K562 (cell line): Measurements from ENCODE around the gene DIP2C.

ENCODE experiments used
- ARID1B ChIP-seq: fragments of 450-650 bp; IDR thresholded peaks from 2 replicates; pipeline ENCODE4 v1.6.1; 2016; ENCODE audit warnings: antibody characterized with exemption, mild to moderate bottlenecking, inconsistent platforms
- EP400 ChIP-seq: fragments of 450-650 bp; IDR thresholded peaks from 2 replicates; pipeline ENCODE4 v1.6.1; 2017; ENCODE audit warnings: antibody characterized with exemption, mild to moderate bottlenecking, moderate library complexity
- FOXK2 ChIP-seq, 2 experiments: fragments of 450-650 bp; IDR thresholded peaks in 1 of 2; conservative IDR thresholded peaks in 1 of 2; 2 replicates each; pipeline ENCODE4 v1.6.1; 2016; ENCODE audit warnings: low read depth in 2 of 2, mild to moderate bottlenecking in 1 of 2
- GABPA ChIP-seq: fragments of 200-800 bp; sonication (Bioruptor generic); conservative IDR thresholded peaks from 2 replicates; pipeline ENCODE4 v1.6.1; 2016; ENCODE audit warnings: low read depth, missing genetic modification characterization, missing compliant biosample characterization
- MYC ChIP-seq, 2 experiments: fragments of 250-450 bp in 1 of 2; sonication (Bioruptor Pico) in 1 of 2; IDR thresholded peaks; 2 replicates each; pipeline versions ENCODE4 v1.5.1 to v1.6.1; 2012 to 2021; ENCODE audit warnings: low read depth in 2 of 2, borderline replicate concordance in 1 of 2, improper control_type of control experiment in 1 of 2, low read length in 1 of 2, mild to moderate bottlenecking in 1 of 2, moderate library complexity in 1 of 2
- NFATC3 ChIP-seq: fragments of 450-650 bp; IDR thresholded peaks from 2 replicates; pipeline ENCODE4 v1.6.1; 2017; ENCODE audit warnings: mild to moderate bottlenecking
- TAF1 ChIP-seq: IDR thresholded peaks from 2 replicates; pipeline ENCODE4 v1.6.1; 2011; ENCODE audit warnings: mild to moderate bottlenecking, low read length, moderate library complexity; ENCODE audit not compliant: insufficient read depth, control insufficient read depth, severe bottlenecking; ENCODE audit errors: extremely low read depth
- USF2 ChIP-seq: sonication (generic); formaldehyde crosslinking; IDR thresholded peaks from 2 replicates; pipeline ENCODE4 v1.5.0; 2020; ENCODE audit warnings: missing genetic modification reagents
- ZNF3 ChIP-seq: fragments of 250-450 bp; sonication (Bioruptor Pico); IDR thresholded peaks from 2 replicates; pipeline ENCODE4 v1.5.0; 2021; ENCODE audit warnings: mild to moderate bottlenecking, moderate library complexity
- ZNF41 ChIP-seq: fragments of 250-450 bp; sonication (Bioruptor Pico); conservative IDR thresholded peaks from 2 replicates; pipeline ENCODE4 v1.4.0; 2020; ENCODE audit warnings: mild to moderate bottlenecking
- TF ChIP-seq, protein P1 (sequence below): fragments of 250-450 bp; sonication (Bioruptor Pico); IDR thresholded peaks from 2 replicates; pipeline ENCODE4 v1.5.1; 2021; ENCODE audit warnings: mild to moderate bottlenecking

DNA sequence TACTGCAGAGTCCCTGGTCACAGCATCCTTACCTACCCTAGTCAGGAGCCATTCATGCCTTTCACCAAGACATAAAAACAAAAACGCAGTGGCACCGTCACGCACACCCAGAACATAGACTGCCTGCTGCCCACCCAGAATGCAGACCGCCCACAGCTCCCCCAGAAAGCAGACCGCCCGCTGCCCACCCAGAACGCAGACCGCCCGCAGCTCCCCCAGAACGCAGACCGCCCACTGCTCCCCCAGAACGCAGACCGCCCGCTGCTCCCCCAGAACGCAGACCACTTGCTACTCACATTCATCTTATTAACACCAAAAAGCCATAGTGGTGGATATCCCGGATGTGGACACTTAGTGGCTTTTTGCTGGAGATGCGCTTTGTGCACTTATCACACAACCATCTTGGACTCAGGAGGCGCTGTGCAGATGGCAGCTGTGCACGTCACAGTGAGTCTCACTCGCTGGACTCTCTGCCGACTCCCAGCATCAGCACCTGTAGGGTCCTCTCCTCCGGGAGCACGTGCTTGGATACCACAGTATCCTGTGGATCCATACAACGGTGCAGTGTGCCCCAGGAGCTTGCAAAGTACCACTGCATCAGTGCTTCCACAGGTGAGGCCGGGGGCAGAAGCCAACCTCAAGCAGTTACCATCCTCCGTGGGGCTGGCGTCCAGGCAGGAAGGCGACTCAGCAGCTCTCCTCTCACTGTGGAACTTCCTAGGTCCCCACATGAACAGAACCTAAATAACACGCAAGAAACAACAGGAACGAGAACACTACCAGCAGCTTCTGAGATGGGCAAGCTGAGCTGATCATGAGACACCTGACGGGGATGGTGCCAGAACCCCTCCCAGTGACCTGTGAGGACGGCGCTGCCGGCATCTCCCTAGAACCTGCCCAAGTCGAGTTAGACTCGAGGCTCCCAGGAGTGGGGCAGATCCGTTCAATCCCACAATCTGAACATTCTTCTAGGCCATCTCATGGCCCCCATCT, 161.0 kb downstream of the DIP2C start:
- TF ChIP-seq, protein P1, sequence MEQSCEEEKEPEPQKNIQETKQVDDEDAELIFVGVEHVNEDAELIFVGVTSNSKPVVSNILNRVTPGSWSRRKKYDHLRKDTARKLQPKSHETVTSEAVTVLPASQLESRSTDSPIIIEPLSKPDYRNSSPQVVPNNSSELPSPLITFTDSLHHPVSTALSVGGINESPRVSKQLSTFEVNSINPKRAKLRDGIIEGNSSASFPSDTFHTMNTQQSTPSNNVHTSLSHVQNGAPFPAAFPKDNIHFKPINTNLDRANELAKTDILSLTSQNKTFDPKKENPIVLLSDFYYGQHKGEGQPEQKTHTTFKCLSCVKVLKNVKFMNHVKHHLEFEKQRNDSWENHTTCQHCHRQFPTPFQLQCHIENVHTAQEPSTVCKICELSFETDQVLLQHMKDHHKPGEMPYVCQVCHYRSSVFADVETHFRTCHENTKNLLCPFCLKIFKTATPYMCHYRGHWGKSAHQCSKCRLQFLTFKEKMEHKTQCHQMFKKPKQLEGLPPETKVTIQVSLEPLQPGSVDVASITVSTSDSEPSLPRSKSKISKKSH (CRISPR knock-in tag), result no peak
- TF ChIP-seq ARID1B (no peak), MYC (IDR thresholded peaks at IDR 0.05; ENCODE audit: low read depth, low read length) (no peak), MYC (CRISPR knock-in tag; IDR thresholded peaks at IDR 0.05; ENCODE audit: borderline replicate concordance, low read depth) (no peak), ZNF3 (CRISPR knock-in tag) (no peak), GABPA (no peak), USF2 (CRISPR knock-in tag) (no peak), TAF1 (no peak), NFATC3 (no peak), FOXK2 (conservative IDR thresholded peaks at IDR 0.05 in 1 of 2, IDR thresholded peaks at IDR 0.05 in 1 of 2; ENCODE audit: low read depth in 2 of 2) (no peak), EP400 (no peak), ZNF41 (CRISPR knock-in tag) (no peak)
